H1 (cell line): ENCODE results near the gene RALGAPA2. TPM values are rescaled to one million over a fixed set of nuclear protein-coding genes. Genes with fewer than 3 reads are reported as not detected.

Source experiments
- RFX5 ChIP-seq: IDR thresholded peaks from 2 replicates; pipeline ENCODE4 v1.6.1; 2011; ENCODE audit warnings: low read depth, low read length, improper control_type of control experiment, borderline replicate concordance
- SP4 ChIP-seq: IDR thresholded peaks from 2 replicates; pipeline ENCODE4 v1.6.1; 2012; ENCODE audit warnings: low read length, inconsistent platforms
- TBP ChIP-seq: IDR thresholded peaks from 2 replicates; pipeline ENCODE4 v1.6.1; 2011; ENCODE audit warnings: low read depth, low read length, improper control_type of control experiment
- polyA plus RNA-seq, 7 experiments: library from polyadenylated mRNA; depleted of rRNA in 3 of 7; stranded (reverse) in 5 of 7; unstranded in 2 of 7; fragments of >200 nt in 5 of 7; fragments of 200-250 nt in 2 of 7; gene quantifications; 1 replicate in 5 of 7; 2 replicates in 1 of 7; 4 replicates in 1 of 7; pipeline versions ENCODE4 v1.2.1 to v1.2.3, GENCODE V29; 2011 to 2013; ENCODE audit warnings: missing spikeins in 2 of 7, mixed read lengths in 2 of 7
- total RNA-seq: library from RNA; stranded (reverse); fragmentation: NEBNext Ultra II Directional; extraction: Animal tissue kit (Norgen Biotek cat#: 25700); gene quantifications from 2 replicates; pipeline ENCODE4 v1.2.1, GENCODE V29; 2021

RALGAPA2 gene
- total and polyA plus RNA-seq, 2 of the 8 experiments (the other 6 are each of a cell fraction or from before 2014, with no cell fraction given), result 5.1 to 25.5 TPM

- TF ChIP-seq RFX5 (no peak), SP4 (no peak), TBP (no peak)
Measured at GRCh38 chr20:20436689-20437088, 275.8 kb downstream of the RALGAPA2 start (continued).
